HG02981 (cell line): Measurements from ENCODE around the gene EGLN1.

Experiments
- ATAC-seq: cut with Tn5 transposase; IDR thresholded peaks from one replicate; pipeline ENCODE4 v1.9.1; 2021; ENCODE audit warnings: mild to moderate bottlenecking, moderate library complexity; ENCODE audit not compliant: unreplicated experiment

Gene EGLN1

DNA sequence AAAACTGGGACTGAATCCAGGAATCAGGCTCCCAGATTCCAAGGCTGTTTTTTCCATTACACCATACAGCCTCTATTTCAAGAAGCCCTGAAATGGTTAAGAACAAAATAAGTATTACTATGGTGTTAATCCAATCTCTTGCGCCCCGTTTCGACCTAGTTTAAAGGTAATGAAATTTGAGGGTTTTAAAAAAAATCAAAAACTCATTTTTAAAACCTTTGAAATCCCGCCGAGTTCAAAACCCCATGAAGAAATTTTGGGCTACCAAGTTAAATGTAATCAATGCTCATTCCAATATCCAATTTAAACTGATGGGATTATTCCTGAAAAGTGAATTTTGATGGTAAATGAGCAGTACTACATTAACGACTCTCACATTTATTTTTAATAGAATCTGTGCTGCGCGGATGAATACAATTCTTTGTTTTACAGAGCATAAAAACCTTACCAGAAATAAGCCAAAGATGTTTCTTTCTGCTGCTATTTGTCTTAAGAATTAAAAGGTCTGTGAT, 767 bp upstream of the EGLN1 start:
- ATAC-seq: no peak

DNA sequence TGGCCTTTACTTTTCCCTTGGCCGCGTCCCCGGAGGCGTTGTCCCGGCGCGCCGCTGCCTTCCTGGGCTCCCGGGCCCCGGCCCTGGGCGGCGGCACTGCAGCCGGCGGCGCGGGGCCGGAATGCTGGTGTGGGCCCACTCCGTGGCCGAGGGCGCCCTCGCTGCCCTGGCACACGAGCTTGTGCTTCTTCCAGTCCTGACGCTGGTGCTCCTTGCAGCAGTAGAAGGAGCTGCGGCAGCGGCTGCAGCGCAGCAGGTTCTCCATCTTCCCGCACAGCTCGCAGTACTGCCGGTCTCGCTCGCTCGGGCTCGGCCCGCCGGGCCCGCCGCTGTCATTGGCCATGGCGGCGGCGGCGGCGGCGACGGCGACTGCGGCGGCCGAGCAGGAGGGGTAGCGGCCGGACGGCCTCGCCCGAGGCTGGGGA, 529 bp downstream of the EGLN1 start:
- peak; percentile 8 for ATAC-seq

DNA sequence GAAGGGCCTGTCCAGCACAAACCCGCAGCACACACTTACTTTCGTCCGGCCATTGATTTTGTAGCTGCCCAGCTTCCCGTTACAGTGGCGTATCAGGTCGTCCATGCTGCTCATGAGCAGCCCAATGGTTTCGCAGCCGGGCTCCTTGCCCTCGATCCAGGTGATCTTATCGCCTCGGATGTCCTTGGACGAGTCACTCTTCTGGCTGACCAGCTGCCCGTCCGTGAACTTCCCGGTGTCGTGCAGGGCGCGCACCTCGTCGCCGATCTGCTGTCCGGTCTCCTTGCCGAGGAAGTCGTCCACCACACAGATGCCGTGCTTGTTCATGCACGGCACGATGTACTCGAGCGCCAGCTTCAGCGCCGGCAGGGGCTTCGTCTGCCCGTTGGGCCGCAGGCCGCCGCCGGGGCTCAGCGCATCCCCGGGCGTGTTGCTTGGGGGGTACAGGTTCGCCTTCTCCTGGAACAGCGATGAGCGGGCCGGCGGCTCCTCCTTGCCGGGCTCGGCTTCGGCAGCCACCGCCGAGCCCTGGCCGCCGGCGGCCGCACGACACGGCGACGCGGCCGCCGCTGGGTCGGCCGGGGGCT, 1.0 kb downstream of the EGLN1 start:
- ATAC-seq: peak; percentile 12

DNA sequence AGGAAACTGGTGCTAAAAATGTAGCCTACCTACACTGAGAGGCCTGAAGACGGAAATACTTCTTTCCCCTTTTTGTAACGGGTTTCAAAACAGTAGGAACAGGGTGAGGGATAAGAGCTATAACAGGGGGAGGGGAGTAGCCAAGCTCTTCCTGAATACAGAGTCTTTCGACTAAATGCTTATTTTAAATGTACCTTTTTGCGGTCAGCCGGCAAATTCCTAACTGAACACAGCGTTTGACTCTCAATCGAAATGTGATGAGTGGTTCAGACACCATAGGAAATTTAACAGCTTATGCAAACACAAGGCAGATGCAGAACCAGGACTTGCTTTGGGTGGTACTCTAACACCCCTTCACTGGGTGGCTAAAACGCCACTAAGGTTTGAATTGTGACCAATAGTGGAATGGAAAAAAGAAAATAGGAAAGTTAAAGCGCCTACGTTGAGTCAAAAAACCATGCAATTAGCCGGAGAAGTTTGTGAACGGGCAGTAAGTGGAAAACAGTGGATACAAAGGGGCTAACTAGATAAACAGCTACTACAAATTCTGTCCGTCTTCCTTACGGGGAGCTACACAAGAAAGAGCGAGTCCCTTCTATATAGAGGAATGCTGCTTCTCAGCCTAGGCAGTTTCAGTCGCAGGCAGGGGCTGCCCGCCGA, 1.7 kb downstream of the EGLN1 start:
- no peak for ATAC-seq

DNA sequence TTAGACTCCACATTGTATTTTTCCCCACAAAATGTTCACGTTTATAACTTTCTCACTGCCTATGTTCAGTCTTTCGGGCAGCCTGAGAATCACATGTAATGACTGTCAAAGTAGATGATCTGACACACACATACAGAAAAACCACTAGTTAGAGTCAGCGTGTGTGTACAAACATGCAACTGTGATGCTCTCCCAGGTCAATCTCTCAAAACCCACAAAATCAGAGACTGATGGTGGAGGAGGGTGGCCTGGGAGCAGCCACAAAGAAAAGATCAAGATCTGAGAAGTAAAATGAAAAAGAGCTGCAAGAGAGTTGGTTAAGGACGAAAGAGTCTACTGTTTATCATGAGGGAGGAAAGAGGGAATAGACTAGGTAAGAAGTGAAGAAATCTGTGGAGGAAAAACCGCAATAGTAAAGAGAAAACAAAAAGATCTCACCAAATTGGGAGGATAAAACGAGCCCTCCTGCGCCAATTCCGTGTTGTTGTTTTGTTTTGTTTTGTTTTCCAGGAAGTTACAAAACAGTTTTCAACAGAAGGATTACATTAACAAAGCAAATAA, 2.3 kb downstream of the EGLN1 start:
- no peak for ATAC-seq

DNA sequence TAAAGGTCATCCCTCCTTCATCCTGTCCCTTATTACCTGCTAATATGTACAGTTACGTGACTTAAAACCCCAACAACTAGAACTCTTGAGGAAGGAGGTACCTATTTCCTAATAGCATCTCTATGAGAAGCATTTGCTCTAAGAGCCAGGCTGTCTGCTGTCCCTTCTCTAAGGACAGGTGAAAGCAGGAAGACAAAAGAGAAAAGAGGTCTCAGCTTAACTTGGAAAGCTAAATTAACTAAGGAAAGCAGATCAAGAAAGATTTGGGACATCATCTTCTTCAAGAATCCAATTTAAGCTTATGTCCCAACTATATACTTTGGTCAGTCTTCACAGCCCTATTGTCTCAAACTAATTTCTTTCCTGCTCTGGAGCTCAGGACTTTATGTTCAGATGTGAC, 2.9 kb downstream of the EGLN1 start:
- no peak for ATAC-seq

DNA sequence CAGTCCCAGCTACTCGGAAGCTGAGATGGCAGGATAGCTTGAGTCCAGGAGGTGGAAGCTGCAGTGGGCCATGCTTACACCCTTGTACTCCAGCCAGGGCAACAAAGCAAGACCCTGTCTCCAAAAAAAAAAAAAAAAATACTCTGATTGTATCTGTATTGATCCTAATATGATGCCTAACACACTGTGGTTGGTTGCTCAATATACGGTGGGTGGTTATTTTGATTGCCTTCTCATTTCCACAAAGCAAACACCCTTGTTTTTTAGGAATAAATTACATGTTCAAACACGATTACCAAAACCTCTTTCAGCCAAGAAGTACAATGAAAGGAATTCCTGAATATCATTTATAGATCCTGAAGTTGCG, 3.4 kb downstream of the EGLN1 start:
- no peak for ATAC-seq

DNA sequence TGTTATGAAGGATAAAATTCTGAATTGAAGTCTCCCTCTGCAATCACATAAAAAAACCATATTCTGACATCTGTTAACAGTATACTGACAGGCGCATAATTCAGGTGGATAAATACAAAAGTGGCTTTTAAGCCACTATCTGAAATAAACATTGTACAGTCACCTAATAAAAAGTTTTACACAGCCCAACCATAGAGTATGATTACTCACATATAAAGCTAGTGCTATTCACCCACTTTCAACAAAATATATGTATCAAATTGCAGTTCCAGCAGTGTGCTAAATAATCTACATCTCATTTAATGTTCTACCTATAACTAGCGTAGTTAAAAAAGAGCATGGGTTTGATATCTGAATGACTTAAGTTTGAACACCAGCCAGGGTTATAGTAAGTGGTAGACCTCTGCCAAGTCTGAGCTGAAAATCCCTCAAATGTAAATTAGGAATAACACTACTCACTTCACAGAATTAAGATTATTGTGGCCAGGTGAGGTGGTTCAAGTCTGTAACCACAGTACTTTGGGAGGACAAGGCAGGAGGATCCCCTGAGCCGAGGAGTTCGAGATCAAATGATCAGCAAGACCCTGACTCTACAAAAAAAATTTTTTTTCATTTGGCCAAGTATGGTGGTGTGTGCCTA, 3.9 kb downstream of the EGLN1 start:
- no peak for ATAC-seq

DNA sequence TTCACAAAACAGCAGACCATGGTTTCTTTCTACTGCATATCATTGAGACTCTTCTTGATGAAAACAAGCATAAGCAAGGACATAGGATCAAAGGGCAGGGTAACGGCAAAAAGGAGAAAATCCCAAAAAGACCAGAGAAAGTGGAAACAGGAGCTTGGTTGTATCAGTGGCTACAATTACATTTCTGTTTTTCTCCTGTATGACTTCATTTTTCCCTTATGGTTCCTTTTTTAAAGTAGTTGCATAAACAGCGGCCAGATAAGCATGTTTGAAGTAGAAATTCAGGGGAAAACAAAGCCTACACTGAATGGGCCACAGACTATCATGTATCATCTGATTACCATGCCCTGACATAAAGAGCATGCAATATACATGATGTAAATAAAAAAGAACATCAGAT, 4.6 kb downstream of the EGLN1 start:
- no peak for ATAC-seq

DNA sequence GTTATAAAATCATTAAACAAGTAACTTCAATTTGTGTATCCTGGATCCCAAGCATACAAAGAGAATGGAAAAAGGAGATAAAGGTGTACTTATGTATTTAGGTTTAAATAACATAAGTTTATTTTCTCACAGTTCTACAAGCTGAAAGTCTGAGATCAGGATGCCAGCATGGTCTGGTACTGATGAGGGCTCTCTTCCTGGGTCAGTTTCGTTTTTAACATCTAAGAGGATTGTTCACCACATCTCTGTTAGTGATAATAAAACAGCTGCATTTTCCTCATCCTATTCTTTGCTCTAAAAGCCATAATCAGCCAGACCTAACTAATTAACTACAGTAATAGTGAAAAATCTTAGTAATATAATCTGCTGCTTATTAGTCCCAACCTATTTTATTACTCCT, 5.2 kb downstream of the EGLN1 start:
- ATAC-seq: no peak

DNA sequence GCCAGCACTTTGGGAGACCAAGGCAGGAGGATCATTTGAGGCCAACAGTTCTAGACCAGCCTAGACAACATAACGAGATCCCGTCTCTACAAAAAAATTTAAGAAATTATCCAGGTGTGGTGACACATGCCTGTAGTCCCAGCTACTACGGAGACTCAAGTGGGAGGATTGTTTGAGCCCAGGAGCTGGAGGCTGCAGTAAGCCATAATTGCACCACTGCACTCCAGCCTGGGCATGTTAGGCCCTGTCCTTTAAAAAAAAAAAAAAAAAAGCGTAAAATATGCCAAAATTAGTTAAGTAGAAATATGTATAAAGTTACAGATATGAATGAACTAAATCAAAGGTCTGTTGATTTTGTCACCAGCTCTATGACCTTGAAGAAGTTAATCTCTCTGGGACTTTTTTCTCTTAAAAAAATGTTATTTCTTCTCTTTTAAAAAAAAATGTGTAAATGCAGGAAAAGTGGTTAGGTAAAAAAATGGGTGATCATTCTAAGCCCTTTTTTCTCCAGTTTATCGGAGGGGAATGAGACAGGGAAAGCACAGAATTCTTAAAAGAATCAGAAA, 7.0 kb downstream of the EGLN1 start:
- no peak for ATAC-seq

DNA sequence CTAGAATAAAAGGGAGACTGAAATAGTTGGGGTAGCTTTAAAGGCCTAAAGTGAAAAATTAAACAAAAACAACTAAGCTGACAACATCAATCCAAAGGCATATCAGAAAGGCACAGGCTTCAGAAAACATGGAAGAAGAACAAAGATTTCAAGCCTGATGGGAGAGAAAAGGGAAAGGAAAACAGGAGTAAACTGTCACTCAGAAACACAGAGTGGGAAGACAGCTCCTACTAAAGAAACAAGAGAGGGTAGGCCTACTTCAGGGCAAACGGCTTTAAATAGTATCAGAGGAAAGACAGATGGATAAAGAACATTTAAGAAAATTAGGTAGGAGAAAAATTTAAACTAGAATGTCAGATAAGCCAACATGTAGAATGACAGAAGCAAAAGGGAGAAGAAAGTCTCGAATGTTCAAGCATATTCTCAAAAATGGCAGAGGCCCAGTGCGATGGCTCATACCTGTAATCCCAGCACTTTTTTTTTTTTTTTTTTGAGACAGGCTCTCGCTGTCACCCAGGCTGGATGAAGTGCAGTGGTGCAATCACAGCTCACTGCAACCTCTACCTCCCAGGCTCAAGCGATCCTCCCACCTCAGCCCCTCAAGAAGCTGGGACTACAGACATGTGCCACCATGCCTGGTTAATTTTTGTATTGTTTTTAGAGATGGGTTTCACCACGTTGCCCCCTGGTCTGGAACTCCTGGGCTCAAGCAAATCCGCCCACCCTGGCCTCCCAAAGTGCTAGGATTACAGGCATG, 7.6 kb downstream of the EGLN1 start:
- ATAC-seq: no peak

DNA sequence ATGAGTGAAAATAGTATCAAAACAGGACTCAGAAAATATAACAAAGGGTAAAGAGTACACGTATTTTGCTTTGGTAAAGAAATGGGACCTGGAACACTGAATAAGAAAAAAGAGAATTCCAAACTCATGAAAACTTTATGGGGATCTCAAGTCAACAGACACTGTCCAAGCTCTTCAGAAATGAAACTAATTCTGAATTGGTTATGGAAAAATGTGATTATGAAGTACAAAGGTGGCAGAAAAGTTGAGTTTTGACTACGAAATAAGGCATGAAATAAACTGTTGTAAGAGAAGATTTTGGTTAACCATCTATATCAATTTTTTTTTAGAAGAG, 8.4 kb downstream of the EGLN1 start:
- no peak for ATAC-seq

DNA sequence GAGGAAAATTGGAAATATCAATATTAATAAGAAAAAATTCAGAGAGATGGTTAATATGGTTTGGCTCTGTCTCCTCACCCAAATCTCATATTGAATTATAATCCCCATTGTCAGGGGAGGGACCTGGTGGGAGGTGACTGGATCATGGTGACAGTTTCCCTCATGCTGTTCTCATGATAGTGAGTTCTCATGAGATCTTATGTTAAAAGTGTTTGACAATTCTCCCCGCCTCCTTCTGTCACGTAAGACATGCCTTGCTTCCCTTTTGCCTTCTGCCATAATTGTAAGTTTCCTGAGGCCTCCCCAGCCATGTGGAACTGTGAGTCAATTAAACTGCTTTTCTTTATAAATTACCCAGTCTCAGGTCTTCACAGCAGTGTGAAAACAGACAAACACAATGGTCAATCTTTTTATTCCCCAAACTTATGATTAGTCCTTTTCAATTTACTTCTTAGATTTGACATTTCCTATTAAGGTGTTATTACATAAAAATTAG, 11.0 kb downstream of the EGLN1 start:
- ATAC-seq: no peak

DNA sequence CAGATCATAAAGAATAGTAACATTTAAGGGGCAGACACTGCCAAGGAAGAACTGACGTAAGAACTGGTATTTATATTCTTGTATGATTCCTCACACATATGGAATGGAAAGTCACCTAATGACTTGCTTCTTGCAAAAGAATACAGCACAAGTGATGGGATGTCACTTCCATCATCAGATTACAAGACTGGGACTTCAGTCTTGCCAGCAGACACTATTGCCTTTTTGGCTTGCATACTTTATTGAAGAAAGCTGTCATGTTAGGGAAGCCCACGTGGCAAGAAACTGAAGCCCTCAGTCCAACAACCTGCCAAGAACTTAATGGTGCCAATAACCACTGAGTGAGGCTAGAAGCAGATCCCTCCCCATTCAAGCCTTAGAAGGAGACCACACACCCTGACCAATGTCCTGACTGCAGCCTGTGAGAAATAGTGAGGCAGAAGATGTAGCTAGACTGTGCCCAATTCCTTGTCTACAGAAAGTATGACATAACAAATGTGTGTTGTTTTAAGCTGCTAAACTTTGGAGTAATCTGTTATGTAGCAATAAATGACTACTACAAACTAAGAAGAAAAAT, 12.0 kb downstream of the EGLN1 start:
- no peak for ATAC-seq

DNA sequence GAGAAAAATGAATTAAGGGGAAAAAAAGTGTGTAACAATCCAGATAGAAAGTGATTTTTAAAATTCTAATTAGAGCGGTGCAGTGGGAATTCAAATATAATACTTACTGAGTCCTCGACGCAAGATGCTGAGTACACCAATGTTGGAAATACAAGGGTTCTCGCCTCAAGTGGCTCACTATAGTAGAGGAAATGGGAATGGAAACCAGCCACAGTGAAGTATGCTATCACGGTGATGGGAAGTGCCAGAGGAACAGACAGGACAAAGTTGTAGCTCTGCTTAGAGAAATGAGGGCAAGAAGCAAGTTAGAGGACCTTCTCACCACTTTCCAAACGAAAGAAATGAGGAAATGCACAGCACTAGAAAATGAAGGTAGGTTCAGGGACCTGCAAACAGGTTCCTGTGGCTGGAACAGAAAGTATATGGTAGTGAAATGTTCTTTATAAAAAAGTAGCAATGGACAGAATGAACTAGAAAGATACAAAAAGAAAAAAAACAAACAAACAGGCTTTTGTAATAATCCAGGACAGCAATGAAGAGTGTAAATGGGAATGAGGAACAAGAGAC, 13.5 kb downstream of the EGLN1 start:
- ATAC-seq: no peak

DNA sequence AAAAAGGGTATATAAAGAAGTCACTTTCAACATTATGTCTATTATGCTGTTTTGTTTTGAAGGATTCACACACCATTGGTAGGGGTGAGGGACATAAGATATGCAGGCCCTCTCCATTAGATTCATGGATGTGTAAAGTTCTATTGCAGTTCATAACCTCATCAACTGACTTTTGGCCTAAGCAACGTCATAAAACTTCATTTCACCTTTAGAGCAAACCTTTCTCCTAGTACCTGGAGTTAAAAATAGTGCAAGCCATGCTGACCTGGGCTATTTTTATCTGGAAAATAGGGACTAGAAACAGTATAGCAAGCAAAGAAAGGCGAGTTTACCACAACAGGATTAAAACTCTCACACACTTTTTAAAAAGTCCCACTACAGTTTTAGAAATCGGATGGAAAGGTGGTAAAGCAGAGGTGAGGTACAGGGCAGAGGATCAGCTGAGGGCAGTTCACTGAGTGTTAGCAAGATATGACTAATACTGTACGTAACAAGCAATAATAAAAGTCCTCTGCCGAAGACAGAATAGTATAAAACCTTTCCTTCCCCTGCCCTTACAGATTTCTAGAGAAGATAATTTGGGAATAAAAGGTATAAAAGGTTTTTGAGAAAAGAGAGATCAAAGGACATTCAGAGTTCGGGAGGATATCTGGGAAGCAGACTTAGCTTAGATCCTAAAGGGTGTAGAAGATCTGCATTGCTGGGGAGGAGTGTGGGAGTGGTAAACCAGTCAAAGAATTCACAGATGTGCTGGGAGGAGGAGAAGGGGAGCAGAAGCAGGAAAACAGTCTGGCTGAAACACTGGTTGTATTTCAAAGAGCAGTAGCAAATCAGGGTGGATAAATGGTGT, 14.3 kb downstream of the EGLN1 start:
- ATAC-seq: no peak

DNA sequence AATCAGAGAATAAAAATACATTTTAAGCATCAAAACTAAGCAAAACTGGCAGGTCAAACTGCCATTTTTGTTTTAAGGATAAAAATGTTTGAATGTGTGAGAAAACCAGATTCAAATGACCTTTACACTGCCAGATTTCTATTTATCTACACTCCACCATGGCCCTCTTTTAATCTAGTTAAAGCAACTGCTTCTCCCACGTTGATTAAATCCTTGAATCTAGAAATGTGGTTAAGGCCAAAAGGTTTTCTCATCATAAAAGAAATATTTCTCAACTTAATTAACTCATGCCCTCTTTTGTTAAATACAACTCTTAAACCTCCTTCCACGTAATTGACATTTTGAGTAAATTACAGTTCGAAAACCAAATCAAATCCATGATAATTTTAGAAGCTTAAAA, 15.0 kb downstream of the EGLN1 start:
- no peak for ATAC-seq

DNA sequence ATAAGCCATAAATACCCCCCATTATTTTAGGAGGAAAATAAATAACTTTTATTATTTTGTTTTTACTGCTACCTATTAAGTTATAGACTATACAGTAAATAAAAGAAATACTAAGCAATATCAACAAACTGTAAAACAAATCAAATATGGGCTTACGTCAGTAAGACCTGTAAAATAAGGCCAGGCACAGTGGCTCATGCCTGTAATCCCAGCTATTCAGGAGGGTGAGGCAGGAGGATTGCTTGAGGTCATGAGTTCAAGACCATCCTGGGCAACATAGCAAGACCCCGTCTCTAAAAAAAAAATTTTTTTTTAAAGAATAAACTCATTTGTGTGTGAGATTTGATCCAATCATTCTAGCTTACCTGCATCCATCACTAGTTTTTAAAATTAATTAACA, 17.8 kb downstream of the EGLN1 start:
- ATAC-seq: no peak
